MM.1S (cell line): Measurements from ENCODE around the gene PAGR1.

Source experiments
- CTCF ChIP-seq: fragments of 300-600 bp; sonication (generic); IDR thresholded peaks from 2 replicates; pipeline ENCODE4 v1.5.1; 2016; ENCODE audit warnings: antibody characterized with exemption, low read length, mixed read lengths
- EZH2 ChIP-seq: fragments of 300-600 bp; sonication (generic); optimal IDR thresholded peaks from 2 replicates; pipeline ENCODE3; 2017; ENCODE audit warnings: low read depth, mild to moderate bottlenecking, antibody characterized with exemption, low read length, mixed read lengths

- TF ChIP-seq CTCF (no peak), EZH2 (no peak)
Measured at GRCh38 chr16:29790949-29791844, 24.8 kb upstream of the PAGR1 start.
